Measurements from ENCODE around the gene WWC2.

Gene WWC2

GRCh38 chr4:183264614-183265013 is 165.6 kb downstream of the WWC2 start:
- H3K27me3 ChIP-seq (ENCODE audit: insufficient read depth, insufficient read length), result no peaks in the 10 kb centered on the region
- H3K9ac ChIP-seq (ENCODE audit: insufficient read length, low read depth), result no peak overlapping the region
- no peaks in the 10 kb centered on the region for H3K4me1 ChIP-seq (ENCODE audit: insufficient read depth, insufficient read length)
- no peak for DNase-seq (ENCODE audit: low read depth, low spot score)
- TF ChIP-seq YY1 (IDR thresholded peaks at IDR 0.05; ENCODE audit: insufficient read depth, insufficient read length) (no peak), ZNF274 (IDR thresholded peaks at IDR 0.05; ENCODE audit: low read depth, low read length) (no peak), SUZ12 (IDR thresholded peaks at IDR 0.05; ENCODE audit: extremely low read depth, insufficient read depth, insufficient read length) (no peak)
- H3K36me3 ChIP-seq (ENCODE audit: insufficient read depth, insufficient read length, low read length), result peaks cover 83% of the 10 kb centered on the region
- no peak overlapping the region for H3K4me3 ChIP-seq (ENCODE audit: insufficient read length, low read depth)
- H3K9me3 ChIP-seq (ENCODE audit: insufficient read depth, low read length), result no peaks in the 10 kb centered on the region

- Histone ChIP-seq H3K27me3 (ENCODE audit: insufficient read depth, insufficient read length) (no peaks in the 10 kb centered on the region), H3K36me3 (ENCODE audit: insufficient read depth, insufficient read length, low read length) (peaks cover 75% of the 10 kb centered on the region), H3K4me1 (ENCODE audit: insufficient read depth, insufficient read length) (no peaks in the 10 kb centered on the region), H3K9me3 (ENCODE audit: insufficient read depth, low read length) (no peaks in the 10 kb centered on the region), H3K9ac (ENCODE audit: insufficient read length, low read depth) (no peak overlapping the region), H3K4me3 (ENCODE audit: insufficient read length, low read depth) (no peak overlapping the region)
- TF ChIP-seq SUZ12 (IDR thresholded peaks at IDR 0.05; ENCODE audit: extremely low read depth, insufficient read depth, insufficient read length), result no peak
- no peak for TF ChIP-seq YY1 (IDR thresholded peaks at IDR 0.05; ENCODE audit: insufficient read depth, insufficient read length)
- no peak for TF ChIP-seq ZNF274 (IDR thresholded peaks at IDR 0.05; ENCODE audit: low read depth, low read length)
- DNase-seq (ENCODE audit: low read depth, low spot score), result no peak
These were observed 167.3 kb downstream of the WWC2 start for GRCh38 chr4:183266371-183266770.

GRCh38 chr4:183268556-183268955 is 169.5 kb downstream of the WWC2 start:
- Histone ChIP-seq H3K27me3 (ENCODE audit: insufficient read depth, insufficient read length) (no peaks in the 10 kb centered on the region), H3K9ac (ENCODE audit: insufficient read length, low read depth) (no peak overlapping the region), H3K36me3 (ENCODE audit: insufficient read depth, insufficient read length, low read length) (peaks cover 74% of the 10 kb centered on the region), H3K4me1 (ENCODE audit: insufficient read depth, insufficient read length) (no peaks in the 10 kb centered on the region), H3K4me3 (ENCODE audit: insufficient read length, low read depth) (no peak overlapping the region), H3K9me3 (ENCODE audit: insufficient read depth, low read length) (no peaks in the 10 kb centered on the region)
- no peak for DNase-seq (ENCODE audit: low read depth, low spot score)
- TF ChIP-seq SUZ12 (IDR thresholded peaks at IDR 0.05; ENCODE audit: extremely low read depth, insufficient read depth, insufficient read length) (no peak), YY1 (IDR thresholded peaks at IDR 0.05; ENCODE audit: insufficient read depth, insufficient read length) (no peak), ZNF274 (IDR thresholded peaks at IDR 0.05; ENCODE audit: low read depth, low read length) (no peak)

GRCh38 chr4:183272384-183272783 is 173.3 kb downstream of the WWC2 start:
- H3K27me3 ChIP-seq (ENCODE audit: insufficient read depth, insufficient read length), result no peaks in the 10 kb centered on the region
- no peak for TF ChIP-seq ZNF274 (IDR thresholded peaks at IDR 0.05; ENCODE audit: low read depth, low read length)
- TF ChIP-seq YY1 (IDR thresholded peaks at IDR 0.05; ENCODE audit: insufficient read depth, insufficient read length), result no peak
- no peak for TF ChIP-seq SUZ12 (IDR thresholded peaks at IDR 0.05; ENCODE audit: extremely low read depth, insufficient read depth, insufficient read length)

GRCh38 chr4:183276106-183276505 is 177.0 kb downstream of the WWC2 start:
- DNase-seq (ENCODE audit: low read depth, low spot score), result no peak
- TF ChIP-seq ZNF274 (IDR thresholded peaks at IDR 0.05; ENCODE audit: low read depth, low read length) (no peak), YY1 (IDR thresholded peaks at IDR 0.05; ENCODE audit: insufficient read depth, insufficient read length) (no peak), SUZ12 (IDR thresholded peaks at IDR 0.05; ENCODE audit: extremely low read depth, insufficient read depth, insufficient read length) (no peak)
- H3K27me3 ChIP-seq (ENCODE audit: insufficient read depth, insufficient read length), result no peaks in the 10 kb centered on the region
- no peaks in the 10 kb centered on the region for H3K4me1 ChIP-seq (ENCODE audit: insufficient read depth, insufficient read length)
- no peak overlapping the region for H3K4me3 ChIP-seq (ENCODE audit: insufficient read length, low read depth)
- H3K9ac ChIP-seq (ENCODE audit: insufficient read length, low read depth), result no peak overlapping the region
- H3K9me3 ChIP-seq (ENCODE audit: insufficient read depth, low read length), result peaks cover 24% of the 10 kb centered on the region
- H3K36me3 ChIP-seq (ENCODE audit: insufficient read depth, insufficient read length, low read length), result peaks cover 32% of the 10 kb centered on the region

More at GRCh38 chr4:183272384-183272783, 173.3 kb downstream of the WWC2 start:
- H3K9ac ChIP-seq (ENCODE audit: insufficient read length, low read depth), result no peak overlapping the region
- H3K36me3 ChIP-seq (ENCODE audit: insufficient read depth, insufficient read length, low read length), result peaks cover 49% of the 10 kb centered on the region
- no peak for DNase-seq (ENCODE audit: low read depth, low spot score)
- H3K4me3 ChIP-seq (ENCODE audit: insufficient read length, low read depth), result no peak overlapping the region
- no peaks in the 10 kb centered on the region for H3K4me1 ChIP-seq (ENCODE audit: insufficient read depth, insufficient read length)
- peaks cover 24% of the 10 kb centered on the region for H3K9me3 ChIP-seq (ENCODE audit: insufficient read depth, low read length)

GRCh38 chr4:183284258-183284785 is 185.3 kb downstream of the WWC2 start:
- no peaks in the 10 kb centered on the region for H3K27me3 ChIP-seq (ENCODE audit: insufficient read depth, insufficient read length)
- no peaks in the 10 kb centered on the region for H3K4me1 ChIP-seq (ENCODE audit: insufficient read depth, insufficient read length)
- H3K9me3 ChIP-seq (ENCODE audit: insufficient read depth, low read length), result no peaks in the 10 kb centered on the region
- H3K4me3 ChIP-seq (ENCODE audit: insufficient read length, low read depth), result no peak overlapping the region
- H3K36me3 ChIP-seq (ENCODE audit: insufficient read depth, insufficient read length, low read length), result peaks cover 64% of the 10 kb centered on the region
- no peak overlapping the region for H3K9ac ChIP-seq (ENCODE audit: insufficient read length, low read depth)
- DNase-seq (ENCODE audit: low read depth, low spot score), result no peak
- TF ChIP-seq YY1 (IDR thresholded peaks at IDR 0.05; ENCODE audit: insufficient read depth, insufficient read length), result no peak
- no peak for TF ChIP-seq SUZ12 (IDR thresholded peaks at IDR 0.05; ENCODE audit: extremely low read depth, insufficient read depth, insufficient read length)
- TF ChIP-seq ZNF274 (IDR thresholded peaks at IDR 0.05; ENCODE audit: low read depth, low read length), result no peak

- Histone ChIP-seq H3K4me3 (ENCODE audit: insufficient read length, low read depth) (no peak overlapping the region), H3K36me3 (ENCODE audit: insufficient read depth, insufficient read length, low read length) (peaks cover 66% of the 10 kb centered on the region), H3K9me3 (ENCODE audit: insufficient read depth, low read length) (no peaks in the 10 kb centered on the region), H3K4me1 (ENCODE audit: insufficient read depth, insufficient read length) (no peaks in the 10 kb centered on the region), H3K27me3 (ENCODE audit: insufficient read depth, insufficient read length) (no peaks in the 10 kb centered on the region), H3K9ac (ENCODE audit: insufficient read length, low read depth) (no peak overlapping the region)
- TF ChIP-seq ZNF274 (IDR thresholded peaks at IDR 0.05; ENCODE audit: low read depth, low read length), result no peak
- no peak for TF ChIP-seq SUZ12 (IDR thresholded peaks at IDR 0.05; ENCODE audit: extremely low read depth, insufficient read depth, insufficient read length)
- no peak for TF ChIP-seq YY1 (IDR thresholded peaks at IDR 0.05; ENCODE audit: insufficient read depth, insufficient read length)
- DNase-seq (ENCODE audit: low read depth, low spot score), result no peak
These were observed 185.9 kb downstream of the WWC2 start for GRCh38 chr4:183284965-183285364.
